GM21515 (cell line): Measurements from ENCODE around the gene ACAA1.
A peak's percentile ranks its signal among the peaks of the same experiment; 100 is the strongest.

Experiments
- ATAC-seq: cut with Tn5 transposase; IDR thresholded peaks from one replicate; pipeline ENCODE4 v1.9.1; 2021; ENCODE audit not compliant: unreplicated experiment

Gene ACAA1

DNA sequence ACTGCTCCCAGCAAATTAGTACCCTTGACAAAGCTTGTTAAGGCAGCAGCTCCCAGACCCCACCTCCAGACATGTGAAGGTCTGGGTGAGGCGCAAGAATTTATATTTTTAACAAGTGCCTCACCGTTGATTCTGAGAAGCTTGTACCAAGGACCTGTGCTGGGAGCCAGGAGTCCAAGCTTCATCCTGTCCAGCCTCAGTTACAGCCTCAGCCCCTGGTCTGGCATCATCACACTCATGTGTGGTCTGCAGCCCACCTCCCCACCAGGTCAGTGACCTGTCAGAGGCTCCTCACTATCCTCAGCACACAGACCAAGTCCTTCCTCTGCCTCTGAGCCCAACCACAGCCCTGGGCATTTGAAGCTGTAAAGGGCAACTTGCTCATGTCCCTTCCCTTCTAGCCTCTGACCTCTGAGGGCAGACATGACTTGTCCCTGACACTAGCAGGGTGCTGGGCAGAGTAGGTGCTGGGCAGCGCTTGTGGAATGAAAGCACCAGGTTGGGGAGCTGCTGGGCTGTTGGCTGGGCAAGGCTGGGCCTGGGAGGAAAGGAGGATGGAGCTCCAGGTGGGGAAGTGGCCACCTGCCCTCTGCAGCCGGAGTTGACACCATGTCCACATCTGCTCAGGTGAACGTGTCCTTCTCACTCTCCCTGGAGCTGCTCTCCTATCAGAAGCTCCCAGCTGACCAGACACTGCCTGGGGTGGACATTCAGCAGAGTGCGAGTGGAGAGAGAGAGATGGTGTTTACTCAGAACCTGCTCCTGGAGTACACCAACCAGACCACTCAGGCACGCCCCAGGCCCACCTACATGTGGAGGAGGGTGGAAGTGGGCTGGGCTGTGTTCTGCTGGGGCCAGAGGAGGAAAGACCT is 16.9 kb downstream of the ACAA1 start:
- ATAC-seq = no peak

DNA sequence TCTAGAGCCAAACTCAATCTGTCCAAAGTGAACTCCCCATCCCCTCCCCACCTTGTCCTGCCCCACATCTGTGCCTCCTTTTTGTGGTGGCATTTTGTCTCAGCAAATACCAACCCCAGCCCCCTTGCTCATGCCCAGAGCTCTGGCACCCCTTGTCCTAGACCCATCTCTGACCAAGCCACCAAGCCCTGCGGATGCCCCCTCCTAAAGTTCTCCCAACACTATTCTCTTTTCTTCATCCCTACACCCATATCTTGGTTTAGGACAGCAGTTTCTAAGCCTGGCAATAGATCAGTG is 17.7 kb downstream of the ACAA1 start:
- ATAC-seq = no peak

GRCh38 chr3:38118421-38119247 is 18.3 kb downstream of the ACAA1 start:
- no peak for ATAC-seq

DNA sequence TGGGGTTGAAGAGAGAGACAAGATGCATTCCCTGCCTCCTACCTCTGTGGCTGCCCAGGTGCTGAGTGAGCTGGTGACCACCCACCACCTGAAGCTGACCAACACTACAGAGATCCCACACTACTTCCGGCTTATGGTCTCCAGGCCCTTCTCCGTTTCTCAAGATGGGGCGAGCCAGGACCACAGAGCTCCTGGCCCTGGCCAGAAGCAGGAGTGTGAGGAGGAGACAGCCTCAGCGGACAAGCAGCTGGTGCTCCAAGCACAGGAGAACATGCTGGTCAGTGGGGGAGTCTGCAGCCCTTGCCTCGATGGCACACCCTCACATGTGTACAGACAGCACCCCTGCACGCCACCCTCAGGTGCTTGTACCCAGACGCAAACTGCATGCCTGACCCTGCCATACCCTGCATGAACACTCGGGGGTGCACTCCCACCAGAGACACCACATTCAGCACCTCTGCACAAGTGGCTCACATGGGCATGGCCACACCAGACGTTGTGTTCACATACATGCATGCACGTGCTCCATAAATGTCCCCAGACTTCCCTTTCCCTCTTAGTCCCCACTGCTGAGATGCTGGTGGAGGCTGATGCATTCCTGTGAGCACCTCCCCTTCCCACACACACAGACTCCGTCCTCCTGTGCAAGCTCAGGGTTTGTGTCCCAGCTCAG is 19.0 kb downstream of the ACAA1 start:
- ATAC-seq = peak; percentile 65

DNA sequence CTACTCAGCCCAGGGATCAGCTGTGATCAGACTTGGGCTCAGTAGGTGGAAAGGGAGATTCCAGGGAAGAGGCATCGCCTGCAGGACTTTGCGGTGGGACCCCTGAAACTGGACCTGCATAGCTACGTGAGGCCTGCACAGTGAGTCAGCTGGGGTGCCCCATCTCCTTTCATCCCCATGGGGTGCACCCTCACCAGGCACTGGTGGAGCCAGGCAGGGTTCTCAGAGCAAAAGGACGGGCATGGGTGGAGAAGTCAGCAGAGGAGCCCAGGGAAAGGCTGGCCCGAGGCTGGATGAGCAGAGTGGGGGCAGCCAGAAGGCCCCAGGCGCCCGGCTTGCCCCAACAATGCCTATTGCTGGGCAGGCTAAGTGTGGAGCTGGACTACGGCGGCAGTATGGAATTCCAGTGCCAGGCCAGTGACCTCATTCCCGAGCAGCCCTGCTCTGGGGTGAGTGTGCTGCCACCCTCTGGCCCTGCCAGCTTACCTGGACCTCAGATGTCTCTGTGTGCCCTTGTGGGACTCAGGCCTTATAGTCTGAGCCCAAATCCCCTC is 19.7 kb downstream of the ACAA1 start:
- ATAC-seq = no peak

GRCh38 chr3:38116471-38117162 is 20.3 kb downstream of the ACAA1 start:
- no peak for ATAC-seq

GRCh38 chr3:38115645-38116427 is 21.1 kb downstream of the ACAA1 start:
- no peak for ATAC-seq

- no peak for ATAC-seq
Observed at GRCh38 chr3:38114875-38115644, 21.9 kb downstream of the ACAA1 start.

DNA sequence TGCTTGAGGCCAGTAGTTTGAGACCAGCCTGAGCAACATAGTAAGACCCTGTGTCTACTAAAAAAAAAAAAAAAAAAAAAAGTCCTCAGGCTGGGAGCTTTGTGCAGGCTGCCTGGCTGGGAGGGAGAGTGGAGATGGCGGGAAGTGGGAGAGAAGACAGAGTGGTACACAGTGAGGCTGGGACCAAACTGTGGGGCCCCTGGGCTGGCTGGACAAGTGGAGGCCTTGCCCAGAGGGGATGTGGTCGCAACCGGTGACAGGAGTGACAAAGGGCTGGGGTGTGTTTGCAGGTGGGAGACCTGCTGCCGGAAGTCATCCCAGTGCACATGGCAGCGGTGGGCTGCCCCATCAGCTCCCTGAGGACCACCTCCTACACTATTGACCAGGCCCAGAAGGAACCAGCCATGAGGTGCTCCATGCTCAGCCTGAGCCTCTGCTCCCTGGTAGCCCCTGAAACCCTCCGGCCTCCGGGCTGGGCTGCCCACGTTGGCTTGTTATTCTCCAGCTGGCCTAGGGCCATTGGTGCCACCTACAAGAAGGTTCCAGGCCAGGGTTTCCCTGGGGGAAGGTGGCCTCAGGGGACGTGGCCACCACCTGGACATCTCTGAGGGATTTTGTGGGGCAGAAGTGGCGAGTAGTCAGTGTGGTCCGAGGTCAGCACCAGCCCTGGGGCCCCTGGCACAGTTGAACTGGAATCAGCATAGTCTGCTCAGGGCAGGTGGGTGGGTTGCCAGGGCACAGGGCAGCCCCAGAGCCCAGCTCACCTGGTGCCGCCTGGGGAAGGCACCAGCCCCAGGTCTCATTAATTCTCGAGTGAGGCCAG is 22.7 kb downstream of the ACAA1 start:
- ATAC-seq = no peak

- ATAC-seq = no peak
Observed at GRCh38 chr3:38112378-38112761, 24.6 kb downstream of the ACAA1 start.

DNA sequence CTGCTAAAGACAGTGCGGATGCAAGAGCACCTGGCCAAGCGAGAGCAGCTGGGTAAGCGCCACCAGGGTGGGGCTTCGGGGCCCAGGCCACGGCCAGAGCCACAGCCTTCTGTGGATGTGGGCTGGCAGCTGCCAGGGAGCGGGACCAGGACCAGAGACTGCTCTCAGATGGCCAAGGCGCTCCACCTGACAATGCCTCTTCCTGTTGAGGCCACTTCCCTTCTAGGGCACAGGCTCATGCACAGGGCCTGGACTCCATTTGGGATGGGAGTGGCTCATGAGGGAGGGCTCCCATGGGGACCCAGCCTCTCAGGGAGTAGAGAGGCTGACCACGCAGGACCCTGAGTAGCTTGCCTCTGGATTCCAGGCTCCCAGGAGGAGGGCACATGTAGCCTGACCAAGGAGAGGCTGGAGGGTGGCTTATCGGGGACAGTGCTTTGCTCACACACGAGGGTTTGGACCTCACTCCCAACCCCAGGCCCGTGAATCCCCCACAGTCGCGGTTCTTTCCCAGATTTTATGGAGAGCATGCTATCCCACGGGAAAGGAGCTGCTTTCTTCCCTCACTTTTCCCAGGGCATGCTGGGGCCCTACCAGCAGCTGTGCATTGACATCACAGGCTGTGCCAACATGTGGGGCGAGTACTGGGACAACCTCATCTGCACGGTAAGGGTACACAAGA is 25.1 kb downstream of the ACAA1 start:
- ATAC-seq = no peak

DNA sequence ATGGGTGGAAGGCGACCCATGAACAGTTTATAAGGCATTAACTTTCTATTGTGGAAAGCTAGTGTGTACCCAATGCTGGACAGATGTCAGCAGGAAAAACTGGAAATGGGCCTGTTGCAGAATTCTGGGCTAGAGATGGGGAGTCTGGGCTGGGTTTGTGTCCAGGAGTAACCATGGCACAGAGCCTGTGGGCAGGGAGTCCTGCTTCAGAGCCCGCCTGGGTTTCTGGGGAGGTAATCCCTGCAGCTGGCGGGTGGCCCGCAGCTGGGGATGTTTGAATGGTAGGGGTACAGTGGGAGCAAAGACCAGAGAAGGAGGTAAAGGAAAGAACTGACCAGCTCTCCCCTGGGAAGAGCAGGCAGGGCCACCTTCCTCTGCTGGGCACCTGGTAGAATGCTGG is 25.7 kb downstream of the ACAA1 start:
- no peak for ATAC-seq

DNA sequence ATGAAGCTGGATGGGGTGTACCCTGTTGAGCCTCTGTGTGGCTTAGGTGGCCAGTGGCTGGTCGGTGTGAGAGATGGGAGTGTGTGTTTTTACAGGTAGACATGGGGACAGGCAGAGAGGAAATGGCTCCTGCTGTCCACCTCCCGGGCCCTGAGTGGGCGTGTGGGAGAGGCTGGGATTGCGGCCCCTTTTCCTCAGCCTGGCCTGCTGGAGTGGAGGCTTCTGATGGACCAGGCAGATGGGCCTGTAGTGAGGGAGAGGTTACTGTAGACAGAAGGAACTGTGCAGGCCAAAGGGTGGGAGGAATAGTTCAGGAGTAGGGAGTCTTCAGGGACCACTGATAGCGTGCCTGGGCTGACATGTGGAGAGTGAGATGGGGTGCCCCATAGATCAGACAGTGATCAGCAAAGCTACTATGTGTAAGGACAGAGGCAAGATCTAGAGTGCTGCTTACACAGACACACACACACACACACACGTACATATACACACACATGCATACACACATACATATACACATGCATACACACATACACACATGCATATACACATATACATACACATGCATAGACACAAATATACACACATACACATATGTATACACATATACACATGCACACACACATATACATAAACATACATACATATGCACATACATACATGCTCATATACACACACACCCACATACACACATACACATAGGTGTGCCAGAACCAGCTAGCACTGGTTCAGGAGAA is 26.4 kb downstream of the ACAA1 start:
- ATAC-seq = no peak

DNA sequence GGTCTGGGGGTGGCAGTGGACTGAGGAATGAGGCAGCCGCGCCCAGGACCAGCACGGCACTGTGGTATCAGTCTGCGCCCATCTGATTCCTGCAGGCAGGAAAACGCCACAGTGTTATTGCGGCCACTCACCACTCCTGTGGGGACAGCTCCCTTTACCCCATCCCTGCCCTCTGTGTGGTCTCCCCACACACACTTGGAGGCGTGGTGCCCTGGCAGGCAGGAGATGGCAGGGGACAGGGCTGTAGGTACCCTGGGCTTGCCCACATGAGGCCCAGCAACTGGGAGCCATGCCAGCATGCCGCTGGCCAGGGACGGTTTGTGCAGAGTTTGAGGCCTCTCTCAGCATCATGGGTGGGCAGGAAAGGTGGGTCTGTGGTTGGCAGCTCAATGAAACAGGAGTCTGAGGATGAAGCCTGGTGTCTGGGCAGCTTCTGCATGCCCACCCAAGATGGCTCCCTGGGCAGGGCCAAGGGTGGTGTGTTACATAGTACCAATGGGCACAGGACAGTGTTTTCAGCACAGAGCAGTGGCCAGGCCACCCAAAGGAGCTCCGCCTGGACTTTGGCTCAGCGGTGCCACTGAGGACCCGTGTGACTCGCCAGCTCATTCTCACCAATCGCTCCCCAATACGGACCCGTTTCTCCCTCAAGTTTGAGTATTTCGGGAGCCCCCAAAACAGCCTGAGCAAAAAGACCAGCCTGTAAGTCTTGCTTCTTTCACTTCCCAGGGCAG is 27.2 kb downstream of the ACAA1 start:
- no peak for ATAC-seq

GRCh38 chr3:38108649-38109579 is 28.0 kb downstream of the ACAA1 start:
- no peak for ATAC-seq
